NCI-H128 (cell line): ENCODE results near the gene ADAT2.

ENCODE experiments used
- DNase-seq: peaks from one replicate; lab custom pipeline; 2025; ENCODE audit not compliant: unreplicated experiment; lab: John Stamatoyannopoulos, UW

The ADAT2 gene

DNA sequence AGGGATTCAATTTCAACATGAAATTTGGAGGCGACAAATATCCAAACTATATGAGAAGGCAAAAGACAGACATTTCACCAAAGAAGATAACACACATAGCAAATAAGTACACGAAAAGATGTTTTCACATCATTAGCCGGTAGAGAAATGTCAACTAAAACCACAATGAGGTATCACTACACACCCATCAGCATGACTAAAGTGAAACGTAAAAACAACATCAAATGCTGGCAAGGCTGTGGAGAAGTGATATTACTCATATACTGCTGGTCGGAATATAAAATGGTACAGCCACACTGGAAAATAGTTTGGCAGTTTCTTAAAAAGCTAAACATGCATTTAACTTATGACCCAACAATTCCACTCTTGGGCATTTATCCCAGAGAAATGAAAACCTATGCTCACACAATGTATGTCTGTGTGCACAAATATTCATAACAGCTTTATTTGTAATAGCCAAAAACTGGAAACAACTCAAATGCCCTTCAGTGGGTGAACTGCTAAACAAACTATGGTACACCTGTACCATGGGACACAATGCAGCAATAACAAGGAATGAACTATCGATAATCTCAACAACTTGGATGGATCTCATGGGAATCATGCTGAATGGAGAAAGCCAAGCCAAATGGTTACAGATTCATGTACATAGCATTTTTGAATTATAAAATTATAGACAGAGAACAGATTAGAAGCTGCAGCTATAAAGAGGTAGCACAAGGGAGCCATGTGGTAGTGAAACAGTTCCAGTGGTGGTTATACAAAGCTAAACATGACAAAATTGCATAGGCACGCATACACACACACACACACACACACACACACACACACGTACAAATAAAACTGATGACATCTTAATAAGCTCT lies 8.6 kb downstream of the ADAT2 start:
- DNase-seq = no peak

DNA sequence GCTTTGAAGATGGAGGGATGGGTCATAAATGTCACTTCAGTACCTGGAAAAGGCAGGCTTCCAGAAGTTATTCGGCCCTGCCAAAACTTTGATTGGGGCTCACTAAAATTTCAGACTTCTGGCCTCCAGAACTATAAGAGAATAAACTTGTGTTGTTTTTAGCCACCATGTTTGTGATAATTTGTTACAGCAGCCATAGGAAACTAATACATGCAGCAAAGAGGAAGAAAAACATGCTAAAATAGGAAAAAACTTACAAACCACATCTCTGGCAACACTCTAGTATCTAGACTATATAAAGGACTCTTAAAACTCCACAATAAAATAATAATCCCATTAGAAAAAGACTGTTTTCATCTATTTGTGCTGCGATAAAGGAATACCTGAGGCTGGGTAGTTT lies 9.5 kb downstream of the ADAT2 start:
- DNase-seq = no peak

DNA sequence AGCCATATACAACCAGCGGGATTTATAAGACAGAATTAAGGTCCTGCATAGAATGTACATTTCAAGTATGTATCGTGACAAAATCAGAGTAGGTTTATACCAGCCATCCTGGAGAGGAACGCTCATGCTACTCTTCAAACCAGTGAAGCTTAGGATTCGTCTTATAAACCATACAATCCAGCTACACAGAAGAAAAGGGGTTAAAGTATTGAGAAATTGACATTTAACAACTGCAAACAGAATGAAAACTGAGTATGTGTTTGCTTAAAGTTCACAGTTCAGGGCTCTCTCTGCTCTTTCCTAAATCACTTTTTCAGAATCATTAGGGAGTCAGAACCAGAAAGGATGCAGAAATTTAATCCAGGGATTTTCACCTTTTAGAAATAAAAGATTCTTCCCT lies 17.9 kb downstream of the ADAT2 start:
- DNase-seq = no peak

DNA sequence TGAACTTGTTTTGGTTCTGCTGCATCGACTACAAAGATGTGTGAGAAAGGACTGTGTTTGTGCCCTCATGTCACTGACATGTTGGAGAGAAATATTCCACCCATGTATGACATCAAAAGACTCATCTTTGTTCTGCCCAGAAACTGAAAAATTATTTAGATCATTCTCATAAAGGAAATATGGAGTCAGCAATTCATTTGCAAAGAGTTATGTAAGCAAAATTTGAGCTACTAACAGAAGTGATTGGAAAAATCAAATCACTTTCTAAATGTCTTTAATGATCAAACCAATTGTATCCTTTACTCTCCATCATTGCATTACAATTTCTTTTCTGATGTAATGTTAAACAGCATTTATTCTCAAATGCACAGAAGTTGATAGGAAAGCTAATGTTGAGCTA lies 19.3 kb downstream of the ADAT2 start:
- DNase-seq = no peak

DNA sequence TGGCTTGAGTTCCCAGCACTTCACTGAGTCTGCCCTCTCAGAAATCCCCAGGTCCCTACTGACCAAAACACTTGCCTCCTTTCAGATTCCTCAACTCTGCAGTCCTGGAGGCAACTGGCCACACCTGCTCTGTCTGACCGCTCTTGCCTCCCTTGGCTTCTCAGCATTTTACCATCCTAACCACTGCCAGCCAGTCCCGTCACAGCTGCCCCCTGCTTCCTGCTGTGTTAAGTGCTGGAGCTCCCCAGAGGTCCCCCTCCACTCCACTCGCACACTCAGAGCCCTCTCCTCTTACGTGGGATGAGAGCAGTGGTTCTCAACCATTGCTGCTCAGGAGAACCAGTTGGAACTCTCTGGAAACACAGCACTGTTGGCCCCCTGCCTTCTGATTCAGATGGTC lies 20.5 kb downstream of the ADAT2 start:
- DNase-seq = no peak

DNA sequence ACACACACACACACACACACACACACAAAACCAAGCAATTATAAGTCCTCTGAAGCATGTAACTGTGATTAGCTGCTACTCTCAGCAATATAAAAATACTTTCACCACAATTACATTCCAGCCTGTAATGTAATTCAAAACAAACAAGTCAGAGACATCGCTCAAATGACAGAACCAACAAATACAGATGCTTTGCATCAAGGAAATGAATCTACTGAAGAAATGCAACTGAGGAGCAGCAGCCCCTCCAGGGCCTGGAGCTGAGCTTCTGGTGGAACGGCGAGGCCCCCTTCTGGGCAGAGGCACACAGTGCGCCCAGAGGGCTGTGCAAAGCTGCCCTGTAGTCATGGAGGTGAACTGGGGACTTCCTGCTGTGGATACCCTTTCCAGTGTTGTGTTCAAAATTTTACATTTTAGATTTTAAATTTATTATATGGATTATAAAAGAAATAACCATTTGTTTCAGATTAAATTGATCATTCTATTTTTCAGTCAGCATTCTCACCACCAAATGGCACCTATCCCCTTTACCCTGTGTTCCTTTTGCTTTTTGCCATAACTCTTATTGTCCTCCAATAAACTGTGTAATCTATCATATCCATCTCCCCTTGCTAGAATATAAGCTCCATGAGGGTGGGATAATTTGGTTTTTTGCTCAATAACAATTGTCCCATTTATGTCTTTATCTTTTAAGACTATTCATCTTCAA lies 23.2 kb downstream of the ADAT2 start:
- DNase-seq = peak; percentile 30

DNA sequence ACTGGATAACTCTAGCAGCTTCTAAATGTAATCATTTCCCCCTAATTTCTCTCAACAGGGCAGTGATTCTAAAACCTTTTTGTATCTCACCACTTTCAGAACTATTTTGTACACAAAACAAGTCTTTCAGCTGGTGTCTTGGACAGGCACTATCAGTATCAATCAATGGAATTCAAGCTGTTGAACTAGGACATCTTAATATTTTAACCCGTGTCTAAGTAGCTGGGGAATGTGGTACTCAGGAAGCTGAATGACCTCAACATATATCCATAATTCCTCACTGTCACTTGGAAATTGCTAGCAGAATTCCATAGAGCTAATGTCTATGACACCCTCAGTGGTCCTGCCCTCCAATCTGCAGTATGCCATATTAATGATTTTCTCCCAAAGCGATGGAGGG lies 24.5 kb downstream of the ADAT2 start:
- no peak for DNase-seq

DNA sequence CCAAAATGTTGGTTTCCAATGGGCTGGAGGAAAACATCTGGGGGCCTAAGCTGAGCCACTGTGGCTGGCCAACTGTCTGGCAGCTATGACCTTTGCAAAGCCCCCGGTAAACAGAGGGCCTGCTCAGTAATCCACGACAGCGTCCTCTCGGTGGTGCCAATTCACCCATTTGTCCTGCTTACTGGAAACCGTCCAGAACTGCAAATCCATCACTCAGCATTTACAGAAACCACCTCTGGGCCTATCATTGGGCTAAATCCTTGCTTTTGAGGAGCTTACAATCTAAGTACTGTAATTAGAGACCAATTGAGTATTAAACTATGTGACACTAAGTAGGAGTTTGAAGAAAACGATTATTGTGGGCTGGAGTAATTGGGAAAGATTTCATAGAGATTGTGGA lies 31.0 kb downstream of the ADAT2 start:
- no peak for DNase-seq

DNA sequence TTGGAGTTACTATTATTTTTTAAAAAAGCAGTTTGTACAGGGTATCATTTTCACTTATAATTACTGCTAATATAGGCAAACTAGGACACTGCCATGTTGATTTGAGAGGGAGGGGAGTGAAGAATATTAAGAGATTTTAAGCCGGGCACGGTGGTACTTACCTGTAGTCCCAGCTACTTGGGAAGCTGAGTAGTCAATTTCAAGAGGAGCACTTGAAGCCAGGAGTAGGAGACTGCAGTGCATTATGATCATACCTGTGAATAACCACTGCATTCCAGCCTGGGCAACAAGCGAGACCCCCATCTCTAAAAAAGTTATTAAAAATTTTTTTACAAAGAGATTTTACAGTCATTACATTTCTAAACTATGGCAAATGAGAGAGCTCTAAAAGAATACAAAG lies 35.7 kb downstream of the ADAT2 start:
- DNase-seq = no peak

DNA sequence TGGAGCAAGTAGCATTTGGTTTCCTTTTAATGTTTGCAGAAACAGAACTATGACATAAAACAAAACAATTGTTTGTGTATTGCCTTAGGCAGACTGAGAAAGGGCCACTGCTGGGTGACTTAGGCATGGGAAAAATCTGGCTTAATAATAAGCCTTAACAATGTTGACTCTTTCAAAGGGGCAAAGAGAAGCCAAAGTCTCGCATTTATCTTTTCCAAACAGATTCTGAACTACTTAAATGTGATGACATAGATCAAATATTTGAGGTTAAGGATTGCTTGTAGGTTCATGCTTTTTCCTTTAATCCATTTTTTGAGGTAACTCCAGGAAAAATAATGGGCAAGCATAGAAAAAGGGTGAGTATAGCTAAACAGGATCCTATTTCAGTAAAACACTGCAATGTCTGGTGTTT lies 39.6 kb downstream of the ADAT2 start:
- DNase-seq = no peak

DNA sequence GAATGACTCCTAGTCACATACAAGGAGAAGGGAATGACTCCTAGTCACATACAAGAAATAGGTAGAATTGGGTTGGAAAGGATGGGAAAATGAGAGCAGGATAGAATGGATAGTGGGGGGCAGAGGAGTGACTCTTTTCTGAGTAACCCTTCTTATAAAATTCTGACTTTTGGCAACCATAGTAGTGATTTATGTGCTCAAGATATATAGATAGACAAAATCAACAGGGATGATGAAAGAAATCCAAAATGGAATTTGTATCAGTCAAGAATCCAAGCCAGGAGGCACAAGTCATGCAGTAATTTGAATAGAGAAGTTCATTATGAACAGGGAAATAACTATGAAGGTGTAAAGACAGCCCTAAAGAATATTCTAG lies 41.7 kb downstream of the ADAT2 start:
- no peak for DNase-seq

DNA sequence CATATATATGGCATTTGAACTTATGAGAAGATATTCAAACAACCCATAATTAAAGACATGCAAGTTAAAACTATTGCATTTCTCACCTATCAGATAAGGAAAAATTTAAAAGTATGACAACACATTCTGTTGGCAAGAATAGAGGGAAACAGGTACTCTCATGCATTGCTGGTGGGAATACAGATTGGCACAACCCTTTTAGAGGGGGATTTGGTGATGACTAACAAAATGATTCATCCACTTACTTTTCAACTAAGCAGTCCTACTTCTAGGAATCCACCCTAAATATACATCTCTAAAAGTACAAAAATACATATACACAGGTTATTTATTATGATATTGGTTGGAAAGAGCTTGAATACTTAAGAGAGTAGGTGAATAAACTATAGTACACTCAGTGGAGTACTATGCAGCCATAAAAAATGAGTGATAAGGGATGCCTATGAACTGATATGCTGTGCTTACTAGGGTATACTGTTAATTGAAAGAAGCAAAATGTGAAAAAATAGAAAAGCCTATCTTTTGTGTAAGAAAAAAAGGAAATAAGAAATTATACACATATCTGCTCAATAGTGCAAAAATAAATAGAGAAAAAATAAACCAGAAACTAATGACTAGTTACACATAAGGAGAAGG lies 42.2 kb downstream of the ADAT2 start:
- DNase-seq = no peak

DNA sequence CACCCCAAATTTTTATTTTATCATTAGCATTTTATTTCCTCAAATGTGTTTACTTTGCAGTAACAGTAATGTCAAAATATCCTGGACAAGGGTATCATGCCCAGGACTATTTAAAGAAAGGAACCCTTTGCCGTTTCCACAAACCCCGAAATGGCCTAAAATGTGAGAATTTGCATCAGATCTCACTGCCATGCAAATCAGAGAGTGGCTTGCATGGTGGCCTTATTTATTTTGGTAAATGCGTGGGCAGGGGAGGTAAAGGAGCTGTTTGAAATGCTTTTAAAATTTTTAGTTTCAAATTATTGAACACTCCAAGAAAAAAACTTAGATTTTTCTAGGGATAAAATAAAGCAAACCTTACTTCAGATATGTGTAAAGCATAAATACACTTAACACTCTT lies 43.8 kb downstream of the ADAT2 start:
- DNase-seq = no peak

DNA sequence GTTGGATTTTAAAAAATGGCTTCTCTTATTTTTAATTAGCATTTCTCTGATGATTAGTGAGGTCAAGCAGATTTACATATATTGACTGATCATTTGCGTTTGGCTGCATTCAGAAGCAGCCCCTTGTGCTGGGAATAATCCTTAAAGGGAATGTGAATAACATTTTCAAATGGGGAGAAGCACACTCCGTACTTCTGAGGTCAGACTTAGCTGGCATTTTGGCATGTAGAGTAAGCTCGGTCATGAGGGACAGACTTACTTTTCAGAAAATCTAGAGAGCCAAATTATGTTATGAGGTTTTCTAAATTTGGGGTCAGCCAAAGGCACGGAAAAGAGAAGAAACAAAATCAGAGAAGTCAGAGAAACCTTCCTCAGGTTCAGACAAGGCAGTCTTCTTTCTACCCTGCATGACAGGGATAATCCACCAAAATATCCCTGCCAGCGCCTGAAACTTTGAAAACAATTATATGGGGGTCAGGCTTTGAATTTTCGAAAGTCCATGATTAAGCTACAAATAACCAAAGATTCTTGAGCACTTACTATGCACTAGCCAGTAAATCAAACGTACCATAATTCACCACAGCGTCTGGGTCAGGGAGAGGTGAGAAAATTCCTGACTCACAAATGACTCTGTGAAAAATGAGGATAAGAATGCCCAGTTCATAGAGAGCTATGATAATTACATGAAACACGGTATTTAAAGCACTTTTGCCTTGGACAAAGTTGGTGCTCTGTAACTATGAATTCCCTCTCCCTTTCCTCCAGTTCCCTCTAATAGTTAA lies 44.9 kb downstream of the ADAT2 start:
- DNase-seq = no peak

DNA sequence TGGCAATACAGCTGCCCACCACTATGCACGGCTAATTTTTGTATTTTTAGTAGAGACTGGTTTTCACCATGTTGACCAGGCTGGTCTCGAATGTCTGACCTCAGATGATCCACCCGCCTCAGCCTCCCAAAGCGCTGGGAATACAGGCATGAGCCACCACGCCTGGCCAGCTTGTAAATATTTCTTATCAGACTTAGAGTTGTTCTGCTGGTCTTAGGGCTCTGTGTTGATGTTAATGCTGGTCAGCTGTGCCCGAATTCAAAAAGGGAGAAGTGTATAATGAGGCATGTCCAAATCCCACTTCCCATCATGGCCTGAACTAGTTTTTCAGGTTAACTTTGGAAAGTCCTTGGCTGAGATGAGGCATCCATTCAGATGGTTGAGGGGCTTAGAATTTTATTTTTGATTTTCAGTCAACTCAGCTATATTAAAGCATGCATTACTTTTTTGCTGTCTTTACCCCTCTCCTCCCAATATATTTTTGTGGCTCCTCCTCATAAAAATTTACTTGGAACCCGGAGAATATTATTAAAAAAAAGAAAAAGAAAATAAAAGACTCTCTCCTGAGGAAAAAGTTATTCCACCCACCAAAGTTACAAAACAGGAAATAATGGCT lies 47.7 kb downstream of the ADAT2 start:
- no peak for DNase-seq

DNA sequence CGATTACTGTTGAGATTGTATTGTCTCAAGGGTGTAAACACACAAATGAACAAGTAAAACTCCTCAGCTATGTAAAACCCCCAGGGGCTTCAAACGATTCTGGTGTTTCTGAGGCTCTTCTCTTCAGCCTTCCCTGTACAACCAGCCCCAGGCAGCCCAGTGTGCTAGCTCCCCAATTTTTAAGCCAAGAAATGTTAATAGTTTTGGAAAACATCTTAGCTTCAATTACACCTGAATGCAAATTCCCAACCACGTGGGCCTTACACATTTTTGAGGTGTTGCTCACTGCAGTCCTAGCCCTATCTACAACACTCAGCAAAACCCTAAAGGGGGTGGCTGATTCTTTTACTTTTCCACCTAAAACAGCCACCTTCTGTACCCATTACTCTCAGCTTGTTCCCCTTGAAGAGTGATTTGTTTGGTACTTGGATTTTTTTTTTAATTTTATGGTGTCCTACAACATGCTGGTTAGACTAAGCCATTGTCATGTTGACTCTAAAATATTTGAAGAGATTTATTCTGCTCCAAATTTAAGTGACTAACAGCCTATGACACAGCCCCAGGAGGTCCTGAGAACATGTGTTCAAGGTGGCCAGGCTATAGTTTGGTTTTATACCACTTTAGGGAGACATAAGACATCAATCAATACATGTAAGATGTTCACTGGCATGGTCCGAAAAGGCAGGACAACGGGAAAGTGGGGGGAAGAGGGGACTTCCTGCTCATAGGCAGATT lies 48.7 kb downstream of the ADAT2 start:
- DNase-seq = no peak

DNA sequence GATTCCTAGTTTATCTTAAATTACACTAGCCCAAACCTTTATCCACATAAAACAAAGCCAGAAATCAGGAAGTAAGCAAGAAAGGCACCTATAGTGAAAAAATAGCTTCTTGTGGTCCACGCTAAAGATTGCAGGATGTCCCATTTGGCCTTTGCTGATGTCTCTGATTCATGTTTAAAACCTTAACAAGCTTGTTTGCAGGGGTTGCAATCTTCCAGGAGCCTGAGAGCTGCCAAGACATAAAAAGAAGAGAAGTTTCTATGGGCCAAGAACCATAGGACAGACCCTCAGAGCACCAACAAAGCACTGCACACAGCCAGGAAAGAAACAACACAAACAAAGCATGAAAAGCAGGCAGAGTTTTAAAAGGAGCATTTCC lies 49.4 kb downstream of the ADAT2 start:
- DNase-seq = no peak

DNA sequence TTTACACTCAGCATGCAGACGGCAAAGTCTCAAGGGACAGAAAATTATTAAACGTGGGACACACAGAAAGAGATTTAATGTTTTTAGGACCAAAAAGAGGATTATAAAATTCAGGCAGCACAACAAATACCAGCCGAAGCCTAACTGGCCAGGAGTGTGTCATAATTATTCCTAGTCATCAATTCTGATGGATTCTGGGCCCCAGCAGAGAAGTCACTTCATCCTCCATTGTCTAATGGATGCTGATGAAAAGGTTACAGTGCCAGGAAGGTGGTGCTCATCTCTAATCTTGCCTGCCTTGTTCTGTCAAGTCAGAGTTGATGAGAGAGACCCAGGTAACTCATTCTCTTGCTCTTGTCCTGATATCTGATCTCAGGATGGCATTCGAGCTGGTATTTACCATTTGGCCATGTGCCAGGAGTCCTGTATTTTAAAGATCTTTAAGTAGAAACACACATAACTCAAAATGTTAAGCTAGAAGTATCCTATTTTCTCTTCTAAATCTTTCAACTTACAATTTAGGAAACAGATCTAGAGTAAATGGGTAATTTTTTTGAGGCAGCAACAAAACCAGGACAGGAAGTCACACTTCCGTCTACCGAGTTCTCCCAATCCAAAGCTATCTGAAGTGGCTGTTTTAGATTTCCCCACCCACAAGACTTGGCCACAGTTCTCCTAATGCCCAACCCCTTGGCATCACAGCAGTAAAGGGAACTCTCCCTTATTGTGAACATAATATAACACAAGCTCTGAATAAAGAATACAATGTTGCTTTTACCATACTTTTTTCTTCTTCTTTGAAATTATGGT lies 50.0 kb downstream of the ADAT2 start:
- DNase-seq = no peak

DNA sequence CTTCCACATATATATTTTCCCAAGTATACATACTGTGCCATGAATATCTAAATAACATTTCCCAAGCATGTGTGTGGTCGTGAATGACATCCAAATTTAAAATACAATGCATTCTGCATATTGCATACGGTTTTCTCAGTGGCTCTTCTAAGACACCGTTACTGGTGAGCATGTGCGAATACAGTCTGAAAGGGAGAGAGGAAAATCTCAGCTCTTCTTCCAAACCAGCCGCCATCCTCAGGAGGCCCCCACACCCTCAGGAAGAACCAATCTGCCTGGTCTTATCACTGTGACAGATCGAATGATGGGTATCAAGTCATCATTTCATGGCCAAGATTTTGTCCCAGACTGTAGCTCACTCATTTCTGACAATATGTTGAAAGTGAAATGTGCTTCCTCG lies 50.7 kb downstream of the ADAT2 start:
- DNase-seq = no peak

DNA sequence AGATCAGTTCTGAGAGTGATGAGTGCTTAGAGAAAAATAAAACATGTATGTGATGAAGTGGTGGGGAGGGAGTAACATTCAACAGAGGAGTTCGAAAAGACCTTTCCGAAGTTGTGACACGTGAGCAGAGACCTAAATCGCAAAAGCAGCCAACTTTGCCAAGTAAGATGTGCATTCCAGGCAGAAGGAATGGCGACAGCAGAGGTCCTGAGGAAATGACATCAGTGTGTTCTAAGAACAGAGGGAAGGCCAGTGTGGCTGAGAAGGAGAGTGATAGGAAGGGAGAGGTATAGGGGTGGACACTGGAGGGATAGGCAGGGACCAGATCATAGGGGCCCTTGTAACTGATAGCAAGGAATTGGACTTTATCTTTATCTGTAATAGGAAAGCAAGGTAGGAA lies 51.3 kb downstream of the ADAT2 start:
- DNase-seq = no peak
